ENCODE results near the gene GLB1L.
A peak's percentile ranks its signal among the peaks of the same experiment; 100 is the strongest.

DNA sequence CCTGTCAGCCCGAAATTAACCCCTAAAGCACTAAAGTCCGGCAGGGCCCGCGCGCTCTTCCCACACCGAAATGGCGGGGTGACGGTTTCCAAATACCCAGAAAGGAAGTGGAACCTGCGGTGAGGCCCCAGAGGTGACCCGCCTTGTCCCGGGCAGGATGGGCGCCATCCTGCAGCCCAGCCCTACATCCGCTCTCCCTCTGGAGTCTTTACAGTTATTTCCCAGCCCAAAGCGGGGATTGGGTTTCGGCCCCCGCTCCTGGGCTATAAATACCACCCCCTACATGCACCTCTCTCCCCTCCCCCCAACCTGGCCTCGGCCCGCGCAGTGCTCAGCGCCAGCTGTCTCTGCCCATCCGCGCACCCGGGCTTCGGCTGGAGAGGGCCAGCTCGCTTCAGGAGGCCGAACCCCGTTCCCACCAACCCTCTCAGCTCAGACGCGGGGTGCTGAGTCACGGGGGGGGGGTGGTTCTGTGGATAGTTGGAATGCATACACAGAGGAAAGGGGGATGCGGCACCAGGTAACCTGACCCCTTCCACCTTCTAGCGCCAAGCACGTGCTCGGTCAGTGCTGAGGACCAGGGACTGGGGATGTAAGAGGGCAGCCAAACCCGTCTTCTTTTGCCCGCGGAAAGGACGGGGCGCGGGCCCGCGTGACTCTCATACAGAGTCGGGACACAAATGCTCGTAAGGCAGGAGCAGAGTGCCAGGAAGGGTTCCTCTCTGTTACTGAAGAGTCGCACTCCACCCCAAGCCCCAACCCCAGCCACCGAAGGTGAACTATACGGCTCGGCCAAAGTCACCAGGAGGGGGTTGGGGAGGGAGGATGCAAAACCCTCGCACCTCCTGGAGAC lies 7.9 kb upstream of the GLB1L start, which contains the start of gene TUBA4B:
- TF ChIP-seq, protein P1, sequence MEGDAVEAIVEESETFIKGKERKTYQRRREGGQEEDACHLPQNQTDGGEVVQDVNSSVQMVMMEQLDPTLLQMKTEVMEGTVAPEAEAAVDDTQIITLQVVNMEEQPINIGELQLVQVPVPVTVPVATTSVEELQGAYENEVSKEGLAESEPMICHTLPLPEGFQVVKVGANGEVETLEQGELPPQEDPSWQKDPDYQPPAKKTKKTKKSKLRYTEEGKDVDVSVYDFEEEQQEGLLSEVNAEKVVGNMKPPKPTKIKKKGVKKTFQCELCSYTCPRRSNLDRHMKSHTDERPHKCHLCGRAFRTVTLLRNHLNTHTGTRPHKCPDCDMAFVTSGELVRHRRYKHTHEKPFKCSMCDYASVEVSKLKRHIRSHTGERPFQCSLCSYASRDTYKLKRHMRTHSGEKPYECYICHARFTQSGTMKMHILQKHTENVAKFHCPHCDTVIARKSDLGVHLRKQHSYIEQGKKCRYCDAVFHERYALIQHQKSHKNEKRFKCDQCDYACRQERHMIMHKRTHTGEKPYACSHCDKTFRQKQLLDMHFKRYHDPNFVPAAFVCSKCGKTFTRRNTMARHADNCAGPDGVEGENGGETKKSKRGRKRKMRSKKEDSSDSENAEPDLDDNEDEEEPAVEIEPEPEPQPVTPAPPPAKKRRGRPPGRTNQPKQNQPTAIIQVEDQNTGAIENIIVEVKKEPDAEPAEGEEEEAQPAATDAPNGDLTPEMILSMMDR (IDR thresholded peaks at IDR 0.05): no peak
- TF ChIP-seq EZH2 (IDR thresholded peaks at IDR 0.05): peak; percentile 69
